H1 (cell line): ENCODE measurements around the gene ZDHHC8. TPM values are rescaled to one million over a fixed set of nuclear protein-coding genes. Genes with fewer than 3 reads are reported as not detected.

Source experiments
- CTCF ChIA-PET: fragments of 300-600 bp; sonication (Branson Sonifier 250); formaldehyde crosslinking; loops from one replicate; lab custom pipeline; 2021; ENCODE audit not compliant: partially characterized antibody; lab: Charles Lee
- POLR2A ChIA-PET: fragments of 300-600 bp; sonication (Branson Sonifier 250); formaldehyde crosslinking; loops from one replicate; lab custom pipeline; 2021; ENCODE audit warnings: inconsistent platforms; ENCODE audit not compliant: partially characterized antibody; lab: Charles Lee
- DNase-seq, 2 experiments: peaks; one replicate each; pipeline versions ENCODE4 v3.0.0 to v3.0.0-alpha.2; 2010 to 2022; ENCODE audit warnings: low spot score in 2 of 2, low read depth in 1 of 2, mixed read lengths in 1 of 2
- FAIRE-seq: peaks from 2 replicates; lab custom pipeline; 2011; peaks lifted over from hg19 to GRCh38; lab: Jason Lieb, UNC
- H2AFZ ChIP-seq: 2 replicates; pipeline ENCODE4 v1.8.1; 2012; ENCODE audit warnings: low read length, inconsistent platforms
- H2AK5ac ChIP-seq: 2 replicates; pipeline ENCODE4 v1.6.1; 2013; ENCODE audit warnings: low read depth, low read length
- H2BK120ac ChIP-seq: replicated peaks from 2 replicates; pipeline ENCODE3; 2013; ENCODE audit warnings: low read depth, low read length, inconsistent platforms
- H2BK12ac ChIP-seq: 2 replicates; pipeline ENCODE4 v1.6.1; 2013; ENCODE audit warnings: low read depth, low read length
- H2BK15ac ChIP-seq: 2 replicates; pipeline ENCODE4 v1.6.1; 2013; ENCODE audit warnings: low read length
- H2BK20ac ChIP-seq: 2 replicates; pipeline ENCODE4 v1.6.1; 2013; ENCODE audit warnings: low read length
- H2BK5ac ChIP-seq: 2 replicates; pipeline ENCODE4 v1.6.1; 2013; ENCODE audit warnings: low read depth, low read length
- H3K14ac ChIP-seq: 2 replicates; pipeline ENCODE4 v1.6.1; 2013; ENCODE audit warnings: inconsistent platforms; ENCODE audit not compliant: insufficient read length
- H3K18ac ChIP-seq: 2 replicates; pipeline ENCODE4 v1.6.1; 2013; ENCODE audit warnings: low read length; ENCODE audit errors: extremely low read depth
- H3K23ac ChIP-seq: 2 replicates; pipeline ENCODE4 v1.6.1; 2013; ENCODE audit warnings: inconsistent platforms; ENCODE audit not compliant: insufficient read length
- H3K23me2 ChIP-seq: 2 replicates; pipeline ENCODE4 v1.6.1; 2013; ENCODE audit warnings: low read depth, low read length
- H3K27ac ChIP-seq: 2 replicates; pipeline ENCODE4 v1.6.1; 2011; ENCODE audit warnings: low read depth, low read length, inconsistent platforms
- H3K27me3 ChIP-seq, 4 experiments: replicated peaks in 1 of 4; 1 replicate in 1 of 4; 2 replicates in 3 of 4; pipeline versions ENCODE4 v1.6.1 to v1.8.1; 2011 to 2013; ENCODE audit warnings: low read length in 3 of 4, mild to moderate bottlenecking in 3 of 4, inconsistent platforms in 2 of 4, mixed read lengths in 2 of 4, moderate library complexity in 1 of 4; ENCODE audit not compliant: control insufficient read depth in 3 of 4, insufficient read depth in 3 of 4; ENCODE audit errors: extremely low read depth in 1 of 4
- H3K36me3 ChIP-seq, 4 experiments: 2 replicates each; pipeline versions ENCODE4 v1.6.1 to v1.8.1; 2011 to 2013; ENCODE audit warnings: mild to moderate bottlenecking in 4 of 4, low read length in 3 of 4, moderate library complexity in 2 of 4, control low read depth in 1 of 4, inconsistent platforms in 1 of 4; ENCODE audit not compliant: insufficient read depth in 4 of 4, control insufficient read depth in 2 of 4
- H3K4ac ChIP-seq: replicated peaks from 2 replicates; pipeline ENCODE3; 2013; ENCODE audit warnings: low read length, low read depth, mixed read lengths, inconsistent platforms; ENCODE audit not compliant: insufficient read length
- H3K4me1 ChIP-seq, 4 experiments: replicated peaks in 1 of 4; 1 replicate in 1 of 4; 2 replicates in 3 of 4; pipeline versions ENCODE4 v1.6.1 to v1.8.1; 2011 to 2013; ENCODE audit warnings: low read length in 3 of 4, inconsistent platforms in 2 of 4, mixed read lengths in 1 of 4; ENCODE audit not compliant: insufficient read depth in 4 of 4, control insufficient read depth in 3 of 4
- H3K4me2 ChIP-seq, 2 experiments: 2 replicates each; pipeline versions ENCODE4 v1.6.1 to v1.8.1; 2011 to 2013; ENCODE audit warnings: low read depth in 2 of 2, low read length in 2 of 2, control low read depth in 1 of 2, inconsistent platforms in 1 of 2, mild to moderate bottlenecking in 1 of 2; ENCODE audit not compliant: insufficient read depth in 1 of 2
- H3K4me3 ChIP-seq, 4 experiments: fragments of 200-600, 300-600 bp in 1 of 4; sonication (generic), shearing (Covaris generic), sonication (Bioruptor Twin) in 1 of 4; 2 replicates each; pipeline versions ENCODE4 v1.5.1 to v1.8.1; 2011 to 2016; ENCODE audit warnings: low read length in 4 of 4, low read depth in 3 of 4, control low read depth in 2 of 4, inconsistent platforms in 2 of 4, mild to moderate bottlenecking in 2 of 4, mixed read lengths in 1 of 4, moderate library complexity in 1 of 4; ENCODE audit not compliant: insufficient read depth in 2 of 4; ENCODE audit errors: extremely low read depth in 1 of 4
- H3K56ac ChIP-seq: replicated peaks from 2 replicates; pipeline ENCODE3; 2013; ENCODE audit warnings: low read depth, mild to moderate bottlenecking, mixed read lengths, low read length, inconsistent platforms; ENCODE audit not compliant: insufficient read length
- H3K79me1 ChIP-seq: 2 replicates; pipeline ENCODE4 v1.6.1; 2013; ENCODE audit warnings: low read depth, low read length, control low read depth
- H3K79me2 ChIP-seq, 2 experiments: 2 replicates each; pipeline versions ENCODE4 v1.6.1 to v1.8.1; 2012 to 2013; ENCODE audit warnings: low read length in 2 of 2, mild to moderate bottlenecking in 2 of 2, inconsistent platforms in 1 of 2; ENCODE audit not compliant: insufficient read depth in 2 of 2, control insufficient read depth in 1 of 2
- H3K9ac ChIP-seq, 4 experiments: replicated peaks in 1 of 4; 1 replicate in 1 of 4; 2 replicates in 3 of 4; pipeline versions ENCODE4 v1.6.1 to v1.8.1; 2011 to 2013; ENCODE audit warnings: low read depth in 3 of 4, low read length in 3 of 4, control low read depth in 2 of 4, mild to moderate bottlenecking in 2 of 4, moderate library complexity in 2 of 4, inconsistent platforms in 1 of 4; ENCODE audit errors: extremely low read depth in 1 of 4
- H3K9me3 ChIP-seq, 2 experiments: 2 replicates each; pipeline versions ENCODE4 v1.6.1 to v1.8.1; 2012 to 2013; ENCODE audit warnings: mild to moderate bottlenecking in 2 of 2, moderate library complexity in 2 of 2, control low read depth in 1 of 2, inconsistent platforms in 1 of 2, low read depth in 1 of 2, low read length in 1 of 2, mixed read lengths in 1 of 2; ENCODE audit not compliant: insufficient read depth in 2 of 2
- H4K20me1 ChIP-seq, 2 experiments: replicated peaks in 1 of 2; 2 replicates each; pipeline versions ENCODE3 to v1.8.1; 2011 to 2013; ENCODE audit warnings: inconsistent platforms in 2 of 2, low read length in 2 of 2, mild to moderate bottlenecking in 1 of 2; ENCODE audit not compliant: insufficient read depth in 2 of 2, control insufficient read depth in 1 of 2
- H4K5ac ChIP-seq: 2 replicates; pipeline ENCODE4 v1.6.1; 2013; ENCODE audit warnings: low read length, low read depth, mixed read lengths, inconsistent platforms; ENCODE audit not compliant: insufficient read length
- H4K8ac ChIP-seq: 2 replicates; pipeline ENCODE4 v1.8.0; 2013; ENCODE audit warnings: mild to moderate bottlenecking, moderate library complexity, low read length, inconsistent platforms; ENCODE audit not compliant: insufficient read depth; ENCODE audit errors: extremely low read depth
- H4K91ac ChIP-seq: replicated peaks from 2 replicates; pipeline ENCODE3; 2013; ENCODE audit warnings: low read length, mixed read lengths, inconsistent platforms; ENCODE audit not compliant: insufficient read length
- CREB1 ChIP-seq: IDR thresholded peaks from 2 replicates; pipeline ENCODE4 v1.6.1; 2012; ENCODE audit warnings: inconsistent platforms
- YY1 ChIP-seq: IDR thresholded peaks from 2 replicates; pipeline ENCODE4 v1.6.1; 2011; ENCODE audit warnings: low read depth, mild to moderate bottlenecking, low read length
- WGBS, 2 experiments: shearing (Covaris generic) in 1 of 2; methylation state at CpG; one replicate each; pipeline versions ENCODE4 v1.1.6 to v1.1.7; 2013 to 2015; ENCODE audit warnings: low lambda C conversion rate in 2 of 2, mixed read lengths in 2 of 2, inconsistent platforms in 1 of 2, low coverage in 1 of 2, missing lambda C conversion rate in 1 of 2; ENCODE audit not compliant: insufficient replicate concordance in 2 of 2, insufficient coverage in 1 of 2, insufficient read length in 1 of 2; ENCODE audit errors: extremely low coverage in 1 of 2, missing lambda C conversion rate in 1 of 2; 5-methylcytosine and 5-hydroxymethylcytosine counted together
- polyA plus RNA-seq, 7 experiments: library from polyadenylated mRNA; depleted of rRNA in 3 of 7; stranded (reverse) in 5 of 7; unstranded in 2 of 7; fragments of >200 nt in 5 of 7; fragments of 200-250 nt in 2 of 7; gene quantifications; 1 replicate in 5 of 7; 2 replicates in 1 of 7; 4 replicates in 1 of 7; pipeline versions ENCODE4 v1.2.1 to v1.2.3, GENCODE V29; 2011 to 2013; ENCODE audit warnings: missing spikeins in 2 of 7, mixed read lengths in 2 of 7
- total RNA-seq: library from RNA; stranded (reverse); fragmentation: NEBNext Ultra II Directional; extraction: Animal tissue kit (Norgen Biotek cat#: 25700); gene quantifications from 2 replicates; pipeline ENCODE4 v1.2.1, GENCODE V29; 2021

Gene ZDHHC8
- total and polyA plus RNA-seq, 2 of the 8 experiments (the other 6 are each of a cell fraction or from before 2014, with no cell fraction given): 18.6 to 65.6 TPM

GRCh38 chr22:20129747-20130014, 1.9 kb upstream of the ZDHHC8 start:
- H4K5ac ChIP-seq: no peak overlapping the region
- H3K14ac ChIP-seq: no peak overlapping the region
- no peaks in the 10 kb centered on the region; a peak in 2 of 7 replicates for H3K27me3 ChIP-seq
- H3K4me3 ChIP-seq: no peak overlapping the region
- peaks cover 0 to 12% (median 7%) of the 10 kb centered on the region in 4 experiments; a peak in 4 of 7 replicates for H3K4me1 ChIP-seq
- WGBS, 2 experiments: 88% methylated on average over 3 of the region's 3 CpGs; no CpG with 5 or more reads in 1 of the 2 experiments
- peaks cover 18 to 31% of the 10 kb centered on the region in 2 experiments for H4K20me1 ChIP-seq
- CTCF ChIA-PET: interaction anchor here (0.6 to 2.6 kb wide), 8 partner anchors 8 to 166 kb away, joined by 3 to 18 read pairs (median 5); partner anchors contain the start of gene TRMT2A
- no peak for DNase-seq
- no peak overlapping the region for H2AFZ ChIP-seq
- H3K79me1 ChIP-seq: no peaks in the 10 kb centered on the region; the same call in 1 of the 2 replicates
- TF ChIP-seq YY1 (peak; percentile 25; the same call in 1 of the 2 replicates), CREB1 (no peak)
- TF ChIP-seq, all 59 proteins: peak for 1
- H3K4ac ChIP-seq: no peak overlapping the region
- POLR2A ChIA-PET: interaction anchor here (0.9 to 8.3 kb wide), 13 partner anchors 8 to 155 kb away, joined by 3 to 223 read pairs (median 8); partner anchors contain the start of genes DGCR8, RANBP1 and TRMT2A
- H3K23ac ChIP-seq: no peak overlapping the region
- H2AK5ac ChIP-seq: no peak overlapping the region
- no peak overlapping the region for H2BK20ac ChIP-seq
- no peak overlapping the region for H3K4me2 ChIP-seq
- H3K9ac ChIP-seq: no peak overlapping the region
- no peak overlapping the region for H2BK12ac ChIP-seq
- no peaks in the 10 kb centered on the region for H3K9me3 ChIP-seq
- peaks cover 0 to 12% of the 10 kb centered on the region in 2 experiments; a peak in 1 of 4 replicates for H3K79me2 ChIP-seq
- no peak overlapping the region for H3K18ac ChIP-seq
- H3K23me2 ChIP-seq: peaks cover 7% of the 10 kb centered on the region; the same call in 1 of the 2 replicates
- H4K91ac ChIP-seq: no peak overlapping the region
- FAIRE-seq: no peak
- H3K56ac ChIP-seq: no peak overlapping the region
- H3K27ac ChIP-seq: no peak overlapping the region
- H2BK5ac ChIP-seq: 0 out of 2 replicates have a peak overlapping the region, but pooled peaks have one; percentile 16
- H2BK120ac ChIP-seq: no peak overlapping the region
- peaks cover 20 to 34% (median 22%) of the 10 kb centered on the region in 4 experiments; a peak in 7 of 8 replicates for H3K36me3 ChIP-seq
- no peak overlapping the region for H2BK15ac ChIP-seq
- 0 out of 2 replicates have a peak overlapping the region, but pooled peaks have one; percentile 53 for H4K8ac ChIP-seq
